Activated T-helper 2 cell treated with anti-CD3 and anti-CD28 coated beads, Interferon-gamma antibody, Interleukin-2, Interleukin-4, amounts not matched to agents 10 μg/mL and 5 μg/mL and 100 μg/mL, durations not matched to agents 14 hours and 24 hours and 36 hours (primary cell): ENCODE data around the gene SLC45A2. TPM values are rescaled to one million over a fixed set of nuclear protein-coding genes. Genes with fewer than 3 reads are reported as not detected.

Source experiments
- DNase-seq: peaks from one replicate; pipeline ENCODE4 v3.0.0; 2021; ENCODE audit warnings: low spot score
- H3K27ac Mint-ChIP-seq: one replicate; pipeline ENCODE4 v1.8.0; 2021; ENCODE audit warnings: mixed read lengths
- H3K27me3 Mint-ChIP-seq: one replicate; pipeline ENCODE4 v1.8.0; 2021; ENCODE audit warnings: low read depth, mixed read lengths
- H3K36me3 Mint-ChIP-seq: one replicate; pipeline ENCODE4 v1.8.0; 2021; ENCODE audit warnings: low read depth, mixed read lengths
- H3K4me1 Mint-ChIP-seq: one replicate; pipeline ENCODE4 v1.8.0; 2021; ENCODE audit warnings: low read depth, mixed read lengths
- H3K4me3 Mint-ChIP-seq: one replicate; pipeline ENCODE4 v1.8.0; 2021; ENCODE audit warnings: low read depth, mild to moderate bottlenecking, moderate library complexity, mixed read lengths
- H3K9me3 Mint-ChIP-seq: one replicate; pipeline ENCODE4 v1.8.0; 2021; ENCODE audit warnings: mixed read lengths
- intact Hi-C: fragments of 100-400 bp; cut with micrococcal nuclease; formaldehyde crosslinking; loops from one replicate; pipeline ENCODE4 v1.15.1; 2023
- total RNA-seq: library from RNA; stranded (reverse); gene quantifications from 2 replicates; pipeline ENCODE4 v1.2.3, GENCODE V29; 2022

The SLC45A2 gene
- total RNA-seq, 1 donor from 2014 or later: not detected

- no peaks in the 10 kb centered on the region for H3K9me3 Mint-ChIP-seq
- intact Hi-C loops: no loop called here
- no peak overlapping the region for H3K27ac Mint-ChIP-seq
- H3K36me3 Mint-ChIP-seq: no peaks in the 10 kb centered on the region
- H3K27me3 Mint-ChIP-seq: peaks cover 50% of the 10 kb centered on the region
- no peak for DNase-seq
- no peaks in the 10 kb centered on the region for H3K4me1 Mint-ChIP-seq
- H3K4me3 Mint-ChIP-seq: no peak overlapping the region
These were observed 43.4 kb downstream of the SLC45A2 start for GRCh38 chr5:33941090-33941489.

DNA sequence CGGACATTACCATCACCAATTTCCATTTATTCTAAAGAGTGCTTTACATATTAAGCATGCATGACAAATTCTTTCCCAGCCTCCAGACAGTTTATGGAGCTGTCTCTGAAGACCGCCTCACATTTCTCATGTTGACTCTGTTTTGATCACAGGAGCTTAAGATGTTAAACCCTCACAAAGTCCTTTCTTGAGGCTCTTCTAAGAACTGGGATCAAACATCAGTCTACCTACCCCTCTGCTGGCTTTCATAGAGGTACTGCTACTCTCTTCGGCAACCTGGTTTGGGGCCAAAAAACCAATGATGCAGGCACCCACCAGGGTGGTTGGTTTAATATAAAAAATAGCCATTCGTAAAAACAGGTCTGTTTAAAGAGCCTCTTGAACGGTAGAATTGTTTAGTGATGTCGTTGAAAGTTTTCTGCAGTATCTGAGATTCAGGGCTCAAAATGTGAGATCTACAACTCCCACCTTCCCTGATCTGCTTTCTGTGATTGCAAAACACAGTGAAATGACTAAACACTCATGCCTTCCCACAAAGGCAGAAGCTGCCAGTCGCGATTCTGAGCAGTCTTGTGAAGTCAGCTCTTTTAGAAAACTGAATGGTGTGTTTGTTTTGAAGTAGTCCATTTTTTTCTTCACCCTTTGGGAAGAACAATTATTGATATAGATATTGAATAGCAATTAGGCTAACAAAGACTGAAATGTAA is 44.8 kb downstream of the SLC45A2 start:
- Mint-ChIP-seq H3K27me3 (peaks cover 53% of the 10 kb centered on the region), H3K4me3 (no peak overlapping the region), H3K36me3 (no peaks in the 10 kb centered on the region), H3K27ac (no peak overlapping the region), H3K4me1 (no peaks in the 10 kb centered on the region), H3K9me3 (no peaks in the 10 kb centered on the region)
- DNase-seq: no peak
- intact Hi-C loops: loop anchor here (5.0 kb wide), 1 partner anchor 1227 kb away; the partner anchor contains the start of gene NPR3

DNA sequence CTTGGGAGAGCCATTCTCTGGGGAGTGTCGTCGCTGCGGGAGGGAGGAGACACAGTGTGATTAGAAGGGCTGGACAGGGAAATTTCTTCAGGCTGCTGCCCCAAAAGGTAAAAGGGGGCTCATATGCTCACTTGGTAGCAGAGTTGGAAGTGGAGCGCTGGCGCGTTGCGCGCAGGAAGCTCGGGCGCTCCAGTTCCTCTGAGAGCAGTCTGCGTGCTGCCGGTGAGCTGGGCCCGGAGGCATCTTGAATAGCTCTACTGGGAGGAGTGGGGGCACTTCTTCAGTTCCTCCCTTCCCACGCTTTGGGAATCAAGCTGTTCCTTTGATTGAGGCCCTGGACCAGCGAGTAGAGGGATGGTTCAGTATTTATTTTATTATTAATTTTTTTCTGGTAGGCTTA is 45.6 kb downstream of the SLC45A2 start:
- Mint-ChIP-seq H3K9me3 (no peaks in the 10 kb centered on the region), H3K27ac (no peak overlapping the region), H3K4me3 (no peak overlapping the region), H3K27me3 (peaks cover 53% of the 10 kb centered on the region), H3K36me3 (no peaks in the 10 kb centered on the region), H3K4me1 (no peaks in the 10 kb centered on the region)
- DNase-seq: no peak
- intact Hi-C loops: loop anchor here (5.0 kb wide), 1 partner anchor 1227 kb away; the partner anchor contains the start of gene NPR3

DNA sequence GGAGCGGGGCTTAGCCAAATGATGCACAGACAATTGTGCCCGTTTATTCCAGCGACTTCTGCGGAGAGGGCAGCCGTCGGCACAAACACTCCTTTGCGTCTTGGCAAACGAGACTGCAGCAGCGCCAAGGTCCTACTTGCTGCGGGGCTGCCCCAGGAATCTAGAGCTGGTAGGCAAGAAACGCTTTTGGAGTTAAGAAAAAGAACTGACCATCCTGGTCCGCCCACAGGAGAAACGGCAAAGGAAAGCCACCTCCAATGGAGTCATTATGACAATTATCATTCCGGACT is 46.0 kb downstream of the SLC45A2 start:
- DNase-seq: no peak
- no peaks in the 10 kb centered on the region for H3K36me3 Mint-ChIP-seq
- H3K9me3 Mint-ChIP-seq: no peaks in the 10 kb centered on the region
- intact Hi-C loops: loop anchor here (5.0 kb wide), 1 partner anchor 1226 kb away; the partner anchor contains the start of gene NPR3
- no peak overlapping the region for H3K4me3 Mint-ChIP-seq
- H3K27ac Mint-ChIP-seq: no peak overlapping the region
- H3K4me1 Mint-ChIP-seq: no peaks in the 10 kb centered on the region
- H3K27me3 Mint-ChIP-seq: peaks cover 53% of the 10 kb centered on the region

GRCh38 chr5:33937707-33938506 is 46.6 kb downstream of the SLC45A2 start:
- no peaks in the 10 kb centered on the region for H3K4me1 Mint-ChIP-seq
- H3K36me3 Mint-ChIP-seq: no peaks in the 10 kb centered on the region
- H3K27me3 Mint-ChIP-seq: peaks cover 53% of the 10 kb centered on the region
- no peak overlapping the region for H3K27ac Mint-ChIP-seq
- no peaks in the 10 kb centered on the region for H3K9me3 Mint-ChIP-seq
- H3K4me3 Mint-ChIP-seq: no peak overlapping the region
- intact Hi-C loops: loop anchor here (2.0 to 5.0 kb wide), 2 partner anchors 31 to 1226 kb away; partner anchors contain the start of gene NPR3
- no peak for DNase-seq

DNA sequence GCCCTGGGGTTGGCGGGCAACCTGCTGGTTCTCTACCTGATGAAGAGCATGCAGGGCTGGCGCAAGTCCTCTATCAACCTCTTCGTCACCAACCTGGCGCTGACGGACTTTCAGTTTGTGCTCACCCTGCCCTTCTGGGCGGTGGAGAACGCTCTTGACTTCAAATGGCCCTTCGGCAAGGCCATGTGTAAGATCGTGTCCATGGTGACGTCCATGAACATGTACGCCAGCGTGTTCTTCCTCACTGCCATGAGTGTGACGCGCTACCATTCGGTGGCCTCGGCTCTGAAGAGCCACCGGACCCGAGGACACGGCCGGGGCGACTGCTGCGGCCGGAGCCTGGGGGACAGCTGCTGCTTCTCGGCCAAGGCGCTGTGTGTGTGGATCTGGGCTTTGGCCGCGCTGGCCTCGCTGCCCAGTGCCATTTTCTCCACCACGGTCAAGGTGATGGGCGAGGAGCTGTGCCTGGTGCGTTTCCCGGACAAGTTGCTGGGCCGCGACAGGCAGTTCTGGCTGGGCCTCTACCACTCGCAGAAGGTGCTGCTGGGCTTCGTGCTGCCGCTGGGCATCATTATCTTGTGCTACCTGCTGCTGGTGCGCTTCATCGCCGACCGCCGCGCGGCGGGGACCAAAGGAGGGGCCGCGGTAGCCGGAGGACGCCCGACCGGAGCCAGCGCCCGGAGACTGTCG is 47.3 kb downstream of the SLC45A2 start:
- Mint-ChIP-seq H3K27me3 (peaks cover 55% of the 10 kb centered on the region), H3K9me3 (no peaks in the 10 kb centered on the region), H3K36me3 (no peaks in the 10 kb centered on the region), H3K27ac (no peak overlapping the region), H3K4me1 (no peaks in the 10 kb centered on the region), H3K4me3 (no peak overlapping the region)
- no peak for DNase-seq
- intact Hi-C loops: loop anchor here (2.0 to 5.0 kb wide), 2 partner anchors 32 to 1225 kb away; partner anchors contain the start of gene NPR3

DNA sequence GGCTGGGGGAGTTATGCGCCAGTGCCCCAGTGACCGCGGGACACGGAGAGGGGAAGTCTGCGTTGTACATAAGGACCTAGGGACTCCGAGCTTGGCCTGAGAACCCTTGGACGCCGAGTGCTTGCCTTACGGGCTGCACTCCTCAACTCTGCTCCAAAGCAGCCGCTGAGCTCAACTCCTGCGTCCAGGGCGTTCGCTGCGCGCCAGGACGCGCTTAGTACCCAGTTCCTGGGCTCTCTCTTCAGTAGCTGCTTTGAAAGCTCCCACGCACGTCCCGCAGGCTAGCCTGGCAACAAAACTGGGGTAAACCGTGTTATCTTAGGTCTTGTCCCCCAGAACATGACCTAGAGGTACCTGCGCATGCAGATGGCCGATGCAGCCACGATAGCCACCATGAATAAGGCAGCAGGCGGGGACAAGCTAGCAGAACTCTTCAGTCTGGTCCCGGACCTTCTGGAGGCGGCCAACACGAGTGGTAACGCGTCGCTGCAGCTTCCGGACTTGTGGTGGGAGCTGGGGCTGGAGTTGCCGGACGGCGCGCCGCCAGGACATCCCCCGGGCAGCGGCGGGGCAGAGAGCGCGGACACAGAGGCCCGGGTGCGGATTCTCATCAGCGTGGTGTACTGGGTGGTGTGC is 48.0 kb downstream of the SLC45A2 start, which contains the start of gene RXFP3:
Gene RXFP3 (plus strand): TSS at position 6 of the 636 bp plus-strand sequence. CDS start 355 bp downstream, at position 361.
- H3K4me3 Mint-ChIP-seq: no peak within 1 kb of the TSS
- H3K27me3 Mint-ChIP-seq: peaks cover 53% of the 10 kb centered on the region
- no peak within 1 kb of the TSS for H3K27ac Mint-ChIP-seq
- intact Hi-C loops: loop anchor here (2.0 to 5.0 kb wide), 2 partner anchors 32 to 1224 kb away; partner anchors contain the start of gene NPR3
- DNase-seq: no peak
- H3K4me1 Mint-ChIP-seq: no peaks in the 10 kb centered on the region
- H3K36me3 Mint-ChIP-seq: no peaks in the 10 kb centered on the region
- no peaks in the 10 kb centered on the region for H3K9me3 Mint-ChIP-seq

DNA sequence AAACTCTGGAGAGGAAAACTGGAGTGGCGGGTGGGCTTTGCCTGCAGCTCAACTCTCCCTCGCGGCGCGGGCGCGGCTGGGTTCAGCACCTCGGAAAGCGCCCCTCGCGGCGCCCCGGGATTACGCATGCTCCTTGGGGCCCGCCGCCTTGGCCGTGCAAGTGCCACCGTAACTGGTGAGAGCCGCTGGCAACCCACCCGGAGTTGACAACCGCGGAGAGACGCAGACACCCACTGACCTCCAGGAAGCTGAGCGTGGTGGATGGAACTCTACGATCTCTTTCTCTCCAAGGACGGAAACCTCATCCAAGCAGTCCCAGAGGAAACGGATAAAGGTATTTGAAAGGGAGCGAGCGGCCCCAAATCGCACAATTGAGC is 48.5 kb downstream of the SLC45A2 start:
- H3K27ac Mint-ChIP-seq: no peak overlapping the region
- no peaks in the 10 kb centered on the region for H3K36me3 Mint-ChIP-seq
- intact Hi-C loops: loop anchor here (2.0 to 5.0 kb wide), 2 partner anchors 33 to 1224 kb away; partner anchors contain the start of gene NPR3
- no peaks in the 10 kb centered on the region for H3K4me1 Mint-ChIP-seq
- H3K27me3 Mint-ChIP-seq: peaks cover 50% of the 10 kb centered on the region
- no peaks in the 10 kb centered on the region for H3K9me3 Mint-ChIP-seq
- DNase-seq: peak; percentile 45
- H3K4me3 Mint-ChIP-seq: no peak overlapping the region

DNA sequence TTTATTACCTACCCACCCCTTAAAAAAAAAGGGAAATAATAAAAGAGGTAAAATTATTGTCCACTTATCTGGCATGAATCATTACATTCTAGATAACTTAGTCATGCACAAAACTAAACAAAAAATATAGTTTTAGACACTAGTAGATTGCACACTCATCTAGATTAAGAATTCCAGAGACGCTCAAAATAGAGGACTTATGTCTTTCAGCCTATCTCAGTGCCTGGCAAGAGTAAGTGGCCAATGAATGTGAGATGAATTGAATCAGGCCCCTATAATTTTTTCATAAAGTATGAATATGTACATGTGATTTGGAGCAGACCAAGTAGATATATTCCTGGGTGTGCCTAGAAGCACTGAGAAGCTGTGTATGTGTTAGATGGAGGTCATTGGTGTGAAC is 50.3 kb downstream of the SLC45A2 start:
- no peaks in the 10 kb centered on the region for H3K4me1 Mint-ChIP-seq
- intact Hi-C loops: loop anchor here (1.0 kb wide), 2 partner anchors 346 to 498 kb away; no protein-coding TSS in a partner anchor
- peaks cover 37% of the 10 kb centered on the region for H3K27me3 Mint-ChIP-seq
- no peaks in the 10 kb centered on the region for H3K9me3 Mint-ChIP-seq
- no peak overlapping the region for H3K4me3 Mint-ChIP-seq
- DNase-seq: no peak
- no peaks in the 10 kb centered on the region for H3K36me3 Mint-ChIP-seq
- no peak overlapping the region for H3K27ac Mint-ChIP-seq

DNA sequence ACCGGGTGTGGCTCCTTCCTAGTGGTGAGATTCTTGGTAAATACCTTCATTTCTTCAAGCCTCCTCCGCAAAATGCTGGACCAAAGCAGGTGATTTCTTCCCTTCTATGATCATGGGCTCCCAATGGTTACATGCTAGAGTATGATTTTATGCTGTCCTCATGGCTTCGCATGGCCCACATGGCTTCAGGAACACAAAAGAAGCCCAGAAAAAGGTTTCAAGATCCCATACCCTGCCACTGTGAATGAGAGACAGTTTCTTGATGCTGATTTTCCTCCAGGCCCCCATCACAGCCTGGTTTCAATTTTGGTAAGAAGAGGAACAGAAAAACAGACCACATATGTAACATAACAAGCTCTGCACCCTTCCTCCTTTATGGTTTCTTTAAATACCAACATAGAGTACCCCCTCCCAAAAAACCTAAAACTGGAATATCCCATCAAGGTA is 50.7 kb downstream of the SLC45A2 start:
- intact Hi-C loops: loop anchor here (1.0 kb wide), 2 partner anchors 345 to 497 kb away; no protein-coding TSS in a partner anchor
- Mint-ChIP-seq H3K27ac (no peak overlapping the region), H3K9me3 (no peaks in the 10 kb centered on the region), H3K4me3 (no peak overlapping the region), H3K4me1 (no peaks in the 10 kb centered on the region), H3K36me3 (no peaks in the 10 kb centered on the region), H3K27me3 (peaks cover 32% of the 10 kb centered on the region)
- DNase-seq: no peak

DNA sequence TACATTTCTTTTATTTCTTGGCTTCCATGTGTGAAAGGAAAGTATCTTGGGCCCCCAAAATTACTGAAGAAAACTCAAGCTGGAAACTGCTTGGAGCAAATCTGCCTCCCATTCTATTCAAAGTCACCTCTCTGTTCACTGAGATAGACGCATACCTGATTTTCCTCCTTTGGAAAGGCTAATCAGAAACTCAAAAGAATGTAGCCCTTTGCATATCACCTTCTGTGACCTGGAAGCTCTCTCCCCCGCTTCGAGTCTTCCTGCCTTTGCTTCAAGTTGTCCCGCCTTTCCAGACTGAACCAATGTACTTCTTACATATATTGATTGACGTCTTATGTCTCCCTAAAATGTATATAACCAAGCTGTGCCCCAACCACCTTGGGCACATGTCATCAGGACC is 53.4 kb downstream of the SLC45A2 start:
- Mint-ChIP-seq H3K4me3 (no peak overlapping the region), H3K27ac (no peak overlapping the region), H3K36me3 (no peaks in the 10 kb centered on the region), H3K9me3 (no peaks in the 10 kb centered on the region), H3K27me3 (peaks cover 14% of the 10 kb centered on the region), H3K4me1 (no peaks in the 10 kb centered on the region)
- DNase-seq: no peak
- intact Hi-C loops: no loop called here
